NCI-H345 treated with DMSO at 0.1 percent for 48 hours (cell line): ENCODE results near the gene RNASET2.
"Not testable (repeated sequence)": the region's sequence is repeated elsewhere in the genome, so short reads cannot be mapped to it uniquely, and the experiment has no call there.

Experiments
- DNase-seq: peaks from one replicate; lab custom pipeline; 2025; ENCODE audit not compliant: unreplicated experiment; lab: John Stamatoyannopoulos, UW

RNASET2 gene

DNA sequence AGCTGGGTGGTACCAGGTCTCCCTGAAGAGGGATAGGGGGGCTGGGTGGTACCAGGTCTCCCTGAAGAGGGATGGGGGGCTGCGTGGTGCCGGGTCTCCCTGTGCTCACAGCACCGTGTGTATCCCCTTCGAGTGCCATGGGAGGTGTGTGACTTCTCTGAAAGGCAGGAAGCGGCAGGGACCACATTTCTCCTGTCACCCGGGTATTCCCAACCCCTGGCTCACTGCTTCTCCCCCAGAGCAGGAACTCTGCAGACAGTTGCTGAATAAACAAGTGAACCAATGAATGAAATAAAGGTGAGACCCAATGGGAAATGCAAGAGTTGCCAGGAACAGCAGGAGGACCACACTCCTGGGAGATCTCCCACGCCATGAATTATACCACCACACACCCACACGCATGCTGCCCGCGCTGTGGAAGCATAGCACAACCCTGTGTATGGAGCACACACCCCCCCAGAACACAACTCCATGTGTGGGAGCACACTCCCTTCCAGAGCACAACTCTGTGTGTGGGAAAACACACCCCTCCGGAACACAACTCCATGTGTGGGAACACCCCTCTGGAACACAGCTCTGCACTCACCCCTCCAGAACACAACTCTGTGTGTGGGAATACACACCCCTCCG is 50.7 kb downstream of the RNASET2 start:
- no peak for DNase-seq

DNA sequence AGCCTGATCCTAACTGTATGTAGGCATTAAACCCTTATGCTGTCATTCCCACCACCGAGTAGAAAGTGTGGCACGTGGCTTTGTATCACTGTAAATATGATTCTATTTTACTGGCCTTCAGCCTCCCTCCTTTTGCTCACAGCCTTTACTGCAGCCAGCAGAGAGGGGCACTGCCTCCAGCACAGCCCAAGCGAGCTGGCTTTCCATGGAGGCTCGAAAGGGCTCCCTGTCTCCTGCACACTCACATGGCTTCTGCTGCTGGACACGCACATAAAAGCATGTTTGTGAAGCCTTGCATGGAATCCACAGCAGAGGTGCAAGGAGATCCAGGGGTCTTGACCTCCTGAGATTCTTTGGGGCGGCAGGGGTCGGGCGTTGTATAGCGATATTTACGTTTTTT is 51.3 kb downstream of the RNASET2 start:
- DNase-seq: no peak

DNA sequence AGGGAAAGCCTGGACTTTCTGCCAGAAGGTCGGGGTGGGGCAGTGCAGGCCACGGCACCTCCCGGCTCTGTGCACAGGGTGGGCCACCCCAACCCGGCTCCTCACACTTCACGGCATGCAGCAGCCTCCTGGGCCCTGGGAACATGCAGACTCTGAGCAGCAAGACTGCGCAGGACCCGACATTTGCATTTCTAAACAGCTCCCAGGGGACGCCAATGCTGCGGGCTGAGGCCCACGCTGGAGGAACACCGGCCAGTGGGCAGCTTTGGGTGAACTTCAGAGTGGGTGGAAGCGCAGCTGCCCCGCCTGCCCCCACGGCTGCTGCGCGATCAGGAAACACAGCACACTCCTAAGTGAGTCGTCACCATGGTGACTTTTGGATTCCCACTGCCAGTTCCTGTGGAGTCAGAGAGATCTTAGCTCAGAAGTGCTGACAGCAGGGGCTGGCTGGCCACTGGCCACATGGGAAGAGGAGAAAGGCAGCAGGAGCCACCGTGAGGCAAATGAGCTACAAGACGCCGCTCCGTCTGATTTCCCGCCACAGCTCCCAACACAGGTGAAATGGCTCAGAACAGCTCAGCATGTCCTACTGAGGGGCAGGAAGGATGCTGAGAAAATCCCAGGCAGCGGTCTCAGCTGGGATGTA is 52.1 kb downstream of the RNASET2 start:
- DNase-seq: peak; percentile 15

DNA sequence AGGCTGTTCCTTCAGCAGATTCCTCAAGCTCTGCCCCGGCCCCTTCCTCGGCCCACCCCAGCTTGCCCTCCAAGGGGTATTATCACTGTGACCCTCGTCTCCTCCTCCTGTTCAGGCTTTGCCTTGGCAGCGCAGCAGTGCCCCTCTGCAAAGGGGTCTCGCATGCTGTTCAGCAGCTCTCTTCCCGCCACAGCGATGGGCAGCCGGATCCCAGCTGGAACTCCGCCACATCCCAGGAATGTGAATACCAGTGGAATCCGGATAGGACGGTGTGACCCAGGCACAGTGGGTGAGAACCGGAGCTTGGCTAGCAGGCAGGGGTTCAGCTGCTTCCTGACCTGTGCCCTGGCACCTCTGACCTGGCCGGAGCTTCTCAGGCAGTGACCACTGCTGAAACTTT is 52.9 kb downstream of the RNASET2 start:
- DNase-seq: no peak

DNA sequence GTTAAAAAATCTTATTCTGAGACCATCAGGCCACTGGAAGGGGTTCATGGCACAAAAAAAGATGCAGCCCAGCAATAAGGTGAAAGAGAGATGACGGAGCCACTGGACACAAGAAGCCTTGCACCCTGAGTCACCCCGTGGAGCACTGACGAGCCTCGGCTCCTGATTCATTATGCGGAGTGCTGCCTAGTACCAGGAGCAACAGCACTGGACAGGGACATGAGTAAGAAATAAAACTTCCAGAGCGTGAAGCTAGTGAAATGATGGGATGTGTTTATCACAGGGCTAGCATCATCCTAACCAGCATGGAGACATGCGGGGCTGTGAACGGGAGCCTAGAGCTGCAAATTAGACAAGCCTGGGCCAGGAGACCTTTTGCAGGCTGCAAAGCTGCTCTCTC is 53.3 kb downstream of the RNASET2 start:
- DNase-seq: no peak

DNA sequence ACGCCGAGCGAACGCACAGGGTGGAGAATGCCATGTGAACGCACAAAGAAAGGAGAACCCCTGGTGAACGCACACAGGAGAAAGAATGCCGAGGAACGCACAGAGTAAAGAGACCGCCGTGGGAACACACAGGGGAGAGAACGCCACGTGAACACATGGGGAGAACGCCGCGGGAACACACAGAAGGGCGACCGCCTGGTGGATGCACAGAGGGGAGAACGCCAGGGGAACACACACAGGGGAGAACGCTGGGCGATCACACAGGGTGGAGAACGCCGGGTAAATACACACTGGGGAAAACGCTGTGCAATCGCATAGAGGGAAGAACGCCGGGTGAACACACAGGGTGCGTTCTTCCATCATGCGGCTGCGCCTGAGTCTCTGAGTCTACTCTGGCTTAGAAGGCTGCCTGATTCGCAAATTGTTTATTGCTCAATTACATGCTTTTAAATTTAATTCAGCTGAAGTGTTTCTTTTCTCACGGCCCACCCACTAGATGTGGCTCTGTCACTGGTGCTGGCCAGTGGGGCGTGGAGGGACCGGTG is 54.1 kb downstream of the RNASET2 start:
- no peak for DNase-seq

DNA sequence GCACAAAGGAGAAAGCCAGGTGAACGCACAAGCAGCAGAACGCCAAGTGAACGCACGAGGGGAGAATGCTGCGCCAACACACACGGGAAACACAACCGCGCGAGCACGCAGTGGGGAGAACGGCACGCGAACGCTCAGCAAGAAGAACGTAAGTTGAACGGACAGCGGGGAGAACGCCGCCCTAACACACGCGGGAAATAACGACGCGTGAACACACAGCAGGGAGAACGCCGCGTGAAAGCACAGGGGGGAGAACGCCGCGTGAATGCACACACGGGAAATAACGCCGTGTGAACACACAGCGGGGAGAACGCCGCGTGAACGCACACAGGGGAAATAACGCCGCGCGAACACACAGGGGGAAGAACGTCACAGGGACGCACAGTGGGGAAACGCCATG is 54.7 kb downstream of the RNASET2 start:
- no peak for DNase-seq

DNA sequence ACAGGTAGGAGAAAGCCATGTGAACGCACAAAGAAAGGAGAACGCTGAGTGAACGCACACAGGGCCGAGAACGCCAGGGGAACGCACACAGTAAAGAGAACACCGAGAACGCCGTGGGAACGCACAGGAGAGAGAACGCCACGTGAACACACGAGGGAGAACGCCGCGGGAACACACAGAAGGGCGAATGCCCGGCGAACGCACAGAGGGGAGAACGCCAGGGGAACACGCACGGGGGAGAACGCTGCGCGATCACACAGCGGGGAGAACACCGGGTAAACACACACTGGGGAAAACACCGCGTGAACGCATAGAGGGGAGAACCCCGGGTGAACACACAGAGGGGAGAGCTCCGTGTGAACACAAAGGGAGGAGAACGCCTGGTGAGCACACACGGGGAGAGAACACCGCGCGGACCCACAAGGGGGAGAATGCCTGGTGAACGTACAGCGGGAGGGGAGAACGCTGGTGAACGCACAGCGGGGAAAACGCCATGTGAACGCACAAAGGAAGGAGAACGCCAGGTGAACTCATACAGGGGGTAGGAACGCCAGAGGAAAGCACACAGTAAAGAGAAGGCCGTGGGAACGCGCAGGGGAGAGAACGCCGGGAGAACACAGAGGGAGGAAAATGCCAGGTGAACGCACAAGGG is 55.3 kb downstream of the RNASET2 start:
- DNase-seq: no peak

DNA sequence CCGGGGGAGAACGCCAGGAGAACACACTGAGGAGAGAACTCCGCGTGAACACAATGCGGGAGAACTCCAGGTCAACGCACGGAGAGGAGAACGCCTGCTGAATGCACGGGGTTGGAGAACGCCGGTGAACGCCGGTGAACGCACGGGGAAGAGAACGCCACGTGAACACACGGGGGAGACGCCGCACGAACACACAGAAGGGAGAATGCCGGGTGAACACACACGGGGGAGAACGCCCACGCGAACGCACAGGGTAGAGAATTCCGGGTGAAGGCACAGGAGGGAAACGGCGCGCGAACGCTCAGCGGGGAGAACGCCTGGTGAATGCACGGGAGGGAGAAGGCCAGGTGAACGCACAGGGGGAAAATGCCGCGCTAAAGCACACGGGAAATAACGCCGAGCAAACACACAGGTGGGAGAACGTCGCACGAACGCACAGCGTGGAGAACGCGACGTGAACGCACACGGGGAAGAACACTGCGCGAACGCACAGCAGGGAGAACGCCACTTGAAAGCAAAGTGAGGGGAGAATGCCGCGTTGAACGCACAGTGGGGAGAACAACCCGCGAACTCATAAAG is 56.1 kb downstream of the RNASET2 start:
- no peak for DNase-seq

DNA sequence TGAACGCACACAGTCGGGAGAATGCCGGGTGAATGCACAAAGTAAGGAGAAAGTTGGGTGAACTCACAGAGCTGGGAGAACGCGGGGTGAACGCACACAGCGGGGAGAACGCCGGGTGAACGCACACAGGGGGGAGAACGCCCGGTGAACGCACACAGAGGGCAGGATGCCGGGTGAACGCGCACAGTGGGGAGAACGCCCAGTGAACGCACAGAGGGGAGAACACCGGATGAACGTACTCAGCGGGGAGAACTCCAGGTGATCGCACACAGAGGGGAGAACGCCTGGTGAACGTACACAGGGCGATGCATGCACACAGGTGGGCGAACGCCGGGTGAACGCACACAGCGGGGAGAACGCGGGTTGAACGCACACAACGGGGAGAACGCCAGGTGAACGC is 57.4 kb downstream of the RNASET2 start:
- no peak for DNase-seq

DNA sequence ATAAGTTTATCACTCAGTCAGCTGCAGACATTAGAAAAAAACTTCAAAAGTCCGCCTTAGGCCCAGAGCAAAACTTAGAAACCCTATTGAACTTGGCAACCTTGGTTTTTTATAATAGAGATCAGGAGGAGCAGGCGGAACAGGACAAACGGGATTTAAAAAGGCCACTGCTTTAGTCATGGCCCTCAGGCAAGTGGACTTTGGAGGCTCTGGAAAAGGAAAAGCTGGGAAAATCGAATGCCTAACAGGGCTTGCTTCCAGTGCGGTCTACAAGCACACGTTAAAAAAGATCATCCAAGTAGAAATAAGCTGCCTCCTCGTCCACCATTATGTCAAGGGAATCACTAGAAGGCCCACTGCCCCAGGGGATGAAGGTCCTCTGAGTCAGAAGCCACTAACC is 61.7 kb downstream of the RNASET2 start:
- not testable (repeated sequence) for DNase-seq

DNA sequence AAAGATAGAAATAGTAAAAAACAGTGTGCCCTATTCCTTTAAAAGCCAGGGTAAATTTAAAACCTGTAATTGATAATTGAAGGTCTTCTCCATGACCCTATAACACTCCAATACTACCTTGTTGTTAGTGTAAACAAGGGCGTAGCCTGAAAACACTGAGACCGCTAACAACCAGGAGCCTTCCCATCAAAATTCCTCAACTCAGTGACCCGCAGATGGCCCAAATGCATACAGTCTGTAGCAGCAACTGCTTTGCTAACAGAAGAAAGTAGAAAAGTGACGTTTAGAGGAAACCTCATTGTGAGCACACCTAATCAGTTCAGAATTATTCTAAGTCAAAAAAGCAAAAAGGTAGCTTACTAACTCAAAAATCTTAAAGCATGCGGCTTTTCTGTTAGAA is 63.9 kb downstream of the RNASET2 start:
- not testable (repeated sequence) for DNase-seq

DNA sequence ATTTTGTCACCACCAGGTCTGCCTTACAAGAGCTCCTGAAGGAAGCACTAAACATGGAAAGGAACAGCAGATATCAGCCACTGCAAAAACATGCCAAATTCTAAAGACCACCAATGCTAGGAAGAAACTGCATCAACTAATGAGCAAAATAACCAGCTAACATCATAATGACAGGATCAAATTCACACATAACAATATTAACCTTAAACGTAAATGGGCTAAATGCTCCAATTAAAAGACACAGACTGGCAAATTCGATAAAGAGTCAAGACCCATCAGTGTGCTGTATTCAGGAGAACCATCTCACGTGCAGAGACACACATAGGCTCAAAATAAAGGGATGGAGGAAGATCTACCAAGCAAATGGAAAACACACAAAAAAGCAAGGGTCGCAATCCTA is 69.6 kb downstream of the RNASET2 start:
- DNase-seq: not testable (repeated sequence)

DNA sequence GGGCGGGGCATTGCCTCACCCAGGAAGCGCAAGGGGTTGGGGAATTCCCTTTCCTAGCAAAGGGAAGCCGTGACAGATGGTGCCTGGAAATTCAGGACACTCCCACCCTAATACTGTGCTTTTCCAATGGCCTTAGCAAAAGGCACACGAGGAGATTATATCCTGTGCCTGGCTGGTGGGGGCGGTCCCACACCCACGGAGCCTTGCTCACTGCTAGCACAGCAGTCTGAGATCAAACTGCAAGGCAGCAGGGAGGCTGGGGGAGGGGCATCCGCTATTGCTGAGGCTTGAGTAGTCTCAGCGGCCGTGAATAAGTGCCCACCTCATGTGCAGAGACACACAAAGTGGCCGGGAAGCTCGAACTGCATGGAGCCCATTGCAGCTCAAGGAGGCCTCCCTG is 71.4 kb downstream of the RNASET2 start:
- not testable (repeated sequence) for DNase-seq

DNA sequence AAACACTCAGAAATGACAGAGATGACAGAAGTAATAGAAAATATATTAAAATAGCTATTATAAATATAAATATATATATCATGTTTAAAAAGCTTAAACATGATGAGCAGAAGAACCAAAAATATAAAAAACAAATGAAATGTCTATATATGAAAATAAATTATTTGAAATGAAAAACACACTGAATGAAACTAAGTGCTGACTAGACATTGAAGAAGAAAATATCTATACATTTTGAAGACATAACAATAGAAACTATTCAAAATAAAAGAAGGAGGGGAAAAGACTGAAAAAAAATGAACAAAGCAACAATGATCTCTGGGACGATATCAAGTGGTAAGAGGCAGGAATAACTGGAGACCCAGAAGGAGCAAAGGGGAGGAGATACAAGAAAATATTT is 76.8 kb downstream of the RNASET2 start:
- no peak for DNase-seq
